ENCODE measurements around the gene ZBTB7C.

DNA sequence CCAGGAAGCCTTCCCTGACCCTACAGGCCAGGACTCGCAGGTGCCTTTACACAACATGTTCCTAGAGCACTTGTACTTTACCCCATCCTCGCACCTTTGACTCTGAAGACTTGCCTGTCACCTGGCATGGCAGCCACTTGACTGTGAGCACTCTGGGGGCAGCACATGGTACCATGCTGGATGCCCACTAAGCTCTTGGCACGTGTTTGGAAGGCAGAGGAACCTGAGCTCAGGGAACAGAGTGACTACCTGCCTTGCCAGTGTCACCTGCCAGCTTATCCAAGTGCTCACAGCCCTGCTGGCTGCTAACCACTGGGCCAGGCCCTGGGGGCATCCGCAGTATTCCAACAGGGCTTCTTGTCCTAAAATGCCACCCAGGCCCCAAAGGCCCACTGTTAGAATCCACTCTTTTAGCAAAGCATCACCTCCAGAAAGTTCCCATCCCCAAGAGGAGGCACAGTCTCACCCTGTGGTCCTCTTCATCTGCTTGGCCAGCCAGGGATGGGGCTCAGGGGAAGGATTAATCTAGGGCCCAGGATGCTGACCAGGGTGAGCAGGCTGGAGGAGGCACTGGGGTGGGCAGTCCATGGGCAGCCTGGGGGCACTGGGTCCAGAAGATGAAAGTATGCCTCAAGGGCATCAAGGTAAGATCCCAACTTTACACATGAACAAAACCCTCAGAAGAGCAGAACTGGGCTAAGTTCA is 57.0 kb downstream of the ZBTB7C start:
- TF ChIP-seq USF2 (IDR thresholded peaks at IDR 0.05; ENCODE audit: borderline replicate concordance, low read depth, low read length) (no peak), RFX5 (IDR thresholded peaks at IDR 0.05; ENCODE audit: low read length) (no peak), TEAD4 (IDR thresholded peaks at IDR 0.05; ENCODE audit: borderline replicate concordance, insufficient read depth) (no peak), NFIC (IDR thresholded peaks at IDR 0.05; ENCODE audit: borderline replicate concordance) (no peak), EZH2phosphoT487 (IDR thresholded peaks at IDR 0.05; ENCODE audit: borderline replicate concordance, low read depth) (no peak), GABPA (IDR thresholded peaks at IDR 0.05; ENCODE audit: low read depth) (no peak), EP300 (IDR thresholded peaks at IDR 0.05; ENCODE audit: borderline replicate concordance in 1 of 2, low read depth in 1 of 2, low read length in 1 of 2) (no peak), RAD21 (IDR thresholded peaks at IDR 0.05; ENCODE audit: low read length) (no peak), RXRA (IDR thresholded peaks at IDR 0.05; ENCODE audit: borderline replicate concordance, low read depth) (no peak), PBX3 (IDR thresholded peaks at IDR 0.05) (no peak), JUND (IDR thresholded peaks at IDR 0.05) (no peak), MXI1 (IDR thresholded peaks at IDR 0.05; ENCODE audit: low read depth, low read length) (no peak)
- TF ChIP-seq, protein P1, sequence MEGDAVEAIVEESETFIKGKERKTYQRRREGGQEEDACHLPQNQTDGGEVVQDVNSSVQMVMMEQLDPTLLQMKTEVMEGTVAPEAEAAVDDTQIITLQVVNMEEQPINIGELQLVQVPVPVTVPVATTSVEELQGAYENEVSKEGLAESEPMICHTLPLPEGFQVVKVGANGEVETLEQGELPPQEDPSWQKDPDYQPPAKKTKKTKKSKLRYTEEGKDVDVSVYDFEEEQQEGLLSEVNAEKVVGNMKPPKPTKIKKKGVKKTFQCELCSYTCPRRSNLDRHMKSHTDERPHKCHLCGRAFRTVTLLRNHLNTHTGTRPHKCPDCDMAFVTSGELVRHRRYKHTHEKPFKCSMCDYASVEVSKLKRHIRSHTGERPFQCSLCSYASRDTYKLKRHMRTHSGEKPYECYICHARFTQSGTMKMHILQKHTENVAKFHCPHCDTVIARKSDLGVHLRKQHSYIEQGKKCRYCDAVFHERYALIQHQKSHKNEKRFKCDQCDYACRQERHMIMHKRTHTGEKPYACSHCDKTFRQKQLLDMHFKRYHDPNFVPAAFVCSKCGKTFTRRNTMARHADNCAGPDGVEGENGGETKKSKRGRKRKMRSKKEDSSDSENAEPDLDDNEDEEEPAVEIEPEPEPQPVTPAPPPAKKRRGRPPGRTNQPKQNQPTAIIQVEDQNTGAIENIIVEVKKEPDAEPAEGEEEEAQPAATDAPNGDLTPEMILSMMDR (IDR thresholded peaks at IDR 0.05) = no peak

Data from SK-N-SH (cell line).